Activated CD4-positive, alpha-beta T cell treated with anti-CD3 and anti-CD28 coated beads, Interleukin-2, amount 10 ng/mL, durations not matched to agents 24 days and 14 days (primary cell): ENCODE data around the gene EFNB2. TPM values are rescaled to one million over a fixed set of nuclear protein-coding genes. Genes with fewer than 3 reads are reported as not detected.

Experiments
- DNase-seq: peaks from one replicate; pipeline ENCODE4 v3.0.0; 2022
- H3K27ac Mint-ChIP-seq: one replicate; pipeline ENCODE4 v1.8.0; 2022; ENCODE audit warnings: mild to moderate bottlenecking, mixed read lengths
- H3K27me3 Mint-ChIP-seq: one replicate; pipeline ENCODE4 v1.8.0; 2022; ENCODE audit warnings: mixed read lengths
- H3K36me3 Mint-ChIP-seq: one replicate; pipeline ENCODE4 v1.8.0; 2022; ENCODE audit warnings: low read depth, mild to moderate bottlenecking, mixed read lengths
- H3K4me1 Mint-ChIP-seq: one replicate; pipeline ENCODE4 v1.8.0; 2021; ENCODE audit warnings: mixed read lengths
- H3K4me3 Mint-ChIP-seq: one replicate; pipeline ENCODE4 v1.8.0; 2022; ENCODE audit warnings: mild to moderate bottlenecking, moderate library complexity, mixed read lengths
- H3K9me3 Mint-ChIP-seq: one replicate; pipeline ENCODE4 v1.8.0; 2021; ENCODE audit warnings: mixed read lengths
- intact Hi-C: fragments of 100-400 bp; cut with micrococcal nuclease; formaldehyde crosslinking; loops from one replicate; pipeline ENCODE4 v1.15.1; 2023
- total RNA-seq: library from RNA; stranded (reverse); gene quantifications from 2 replicates; pipeline ENCODE4 v1.2.3, GENCODE V29; 2022

The EFNB2 gene
- total RNA-seq, 1 donor from 2014 or later: 0.30 TPM

DNA sequence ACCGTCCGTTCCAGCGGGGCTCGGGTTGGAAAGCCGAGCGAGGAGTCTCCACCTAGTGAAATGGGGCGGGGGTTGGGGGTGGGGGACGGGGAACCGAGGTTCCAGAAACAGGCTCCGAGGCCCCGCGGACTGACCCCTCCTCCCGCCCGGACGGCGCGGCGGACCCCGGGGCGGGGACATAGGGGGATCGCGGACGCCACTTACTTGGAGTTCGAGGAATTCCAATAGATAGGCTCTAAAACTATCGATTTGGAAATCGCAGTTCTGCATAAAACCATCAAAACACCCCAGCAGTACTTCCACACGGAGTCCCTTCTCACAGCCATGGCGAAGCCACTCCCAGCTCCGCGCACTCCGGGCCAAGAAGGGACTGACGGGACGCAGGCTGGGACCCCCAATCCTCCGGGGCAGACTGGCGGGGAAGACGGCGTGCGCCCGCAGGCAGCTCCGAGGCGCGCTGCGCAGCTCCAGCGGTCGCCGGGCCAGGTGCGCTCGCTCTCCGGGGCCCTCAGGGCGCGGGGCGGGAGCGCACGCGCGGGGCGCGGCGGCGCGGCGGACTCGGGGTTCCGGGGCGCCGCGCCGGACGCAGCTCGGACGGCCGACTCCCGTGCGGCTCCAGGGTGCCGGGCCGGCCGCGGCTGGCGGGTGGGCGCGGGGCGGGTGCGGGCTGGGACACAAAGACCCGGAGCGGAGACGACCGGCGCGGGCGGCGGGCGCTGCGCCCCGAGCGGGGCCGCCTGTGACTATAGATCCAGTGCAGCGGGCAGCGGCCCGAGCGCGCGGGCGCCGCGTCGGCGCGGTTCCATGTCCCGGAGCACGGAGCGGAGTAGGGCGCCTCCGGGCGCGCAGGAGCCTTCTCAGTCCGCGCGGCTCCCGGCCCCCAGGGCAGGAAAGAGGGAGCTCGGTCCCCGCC is 567 bp downstream of the EFNB2 start:
- H3K36me3 Mint-ChIP-seq: no peaks in the 10 kb centered on the region
- H3K9me3 Mint-ChIP-seq: no peaks in the 10 kb centered on the region
- peak; percentile 75 for DNase-seq
- peaks cover 15% of the 10 kb centered on the region for H3K4me1 Mint-ChIP-seq
- peak overlapping the region; percentile 82 for H3K4me3 Mint-ChIP-seq
- no peak overlapping the region for H3K27ac Mint-ChIP-seq
- intact Hi-C loops: loop anchor here (1.0 to 10.0 kb wide), 6 partner anchors 26 to 1120 kb away; partner anchors contain the start of gene ARGLU1
- peaks cover 42% of the 10 kb centered on the region for H3K27me3 Mint-ChIP-seq

DNA sequence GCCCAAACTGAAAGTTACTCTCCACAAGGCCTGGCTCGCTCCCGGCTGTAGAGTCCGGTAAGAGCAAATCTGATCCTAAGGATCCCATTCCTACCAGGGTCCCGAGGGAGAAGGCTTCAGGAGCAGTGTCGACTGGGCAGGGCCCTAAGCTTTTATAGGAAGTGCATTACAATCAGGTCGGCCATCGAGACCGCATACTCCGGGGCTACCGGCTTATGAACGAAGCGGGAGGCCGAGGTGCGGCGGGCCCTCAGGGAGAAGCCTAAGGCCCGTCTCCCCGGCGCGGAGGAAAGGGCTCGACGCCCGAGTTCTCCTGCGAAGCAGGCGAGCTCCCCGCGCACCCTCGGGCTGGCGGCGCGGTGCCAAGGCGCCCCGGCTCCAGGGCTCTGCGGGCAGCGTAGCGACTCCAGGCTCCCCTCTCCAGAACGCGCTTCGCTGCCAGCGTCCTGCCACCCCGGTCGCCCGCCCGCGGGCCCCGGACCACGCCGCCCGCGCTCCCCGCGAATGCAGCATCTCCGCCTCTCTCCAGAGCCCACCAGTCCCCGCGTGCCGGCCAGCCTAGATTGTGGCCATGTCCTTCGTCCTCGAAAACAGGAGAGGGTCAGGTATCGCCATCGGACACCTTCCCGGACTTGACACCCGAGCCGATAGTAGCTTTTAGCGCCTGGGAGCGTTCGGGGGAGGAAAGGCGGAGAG is 1.4 kb downstream of the EFNB2 start:
- no peaks in the 10 kb centered on the region for H3K9me3 Mint-ChIP-seq
- DNase-seq: peak; percentile 72

DNA sequence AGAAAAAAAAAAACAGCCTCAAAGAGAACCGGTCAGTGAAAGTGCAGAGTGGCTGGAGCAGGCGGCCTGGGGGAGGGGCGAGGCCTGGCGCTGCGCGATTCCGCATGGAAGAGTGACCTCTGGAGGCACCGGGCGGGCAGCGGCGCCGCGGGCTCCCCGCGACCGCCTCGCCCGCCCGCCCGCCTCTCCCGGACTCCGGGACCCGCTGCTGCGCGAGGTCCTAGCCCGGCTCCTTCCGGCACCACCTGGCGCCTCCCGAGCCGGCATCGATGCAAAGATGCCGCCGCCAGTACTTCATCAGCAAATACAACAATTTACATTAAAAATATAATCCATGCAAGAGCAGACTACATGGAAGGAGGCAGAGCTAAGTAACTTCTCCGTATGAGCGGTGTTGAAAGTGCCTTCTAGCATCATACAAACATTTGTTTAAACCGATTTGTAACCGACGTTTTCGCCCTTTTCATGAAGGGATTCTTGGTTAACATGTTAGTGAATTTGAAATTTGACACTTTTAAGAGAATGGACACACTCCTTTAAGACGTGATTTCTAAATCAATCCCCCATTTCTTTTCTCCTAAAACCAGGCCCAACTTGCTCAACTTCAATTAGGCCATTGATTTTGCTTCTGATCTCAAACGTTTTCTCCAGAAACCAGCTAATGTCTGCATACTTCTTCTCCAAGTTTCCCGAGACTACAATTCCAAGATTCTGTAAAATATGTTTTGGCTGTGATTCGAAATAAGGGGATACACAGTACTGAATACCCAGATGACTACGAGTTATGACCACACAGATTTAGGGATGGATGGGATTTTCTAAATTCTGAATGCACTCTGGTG is 2.1 kb downstream of the EFNB2 start:
- no peaks in the 10 kb centered on the region for H3K36me3 Mint-ChIP-seq
- H3K27me3 Mint-ChIP-seq: peaks cover 56% of the 10 kb centered on the region
- H3K27ac Mint-ChIP-seq: no peak overlapping the region
- H3K9me3 Mint-ChIP-seq: no peaks in the 10 kb centered on the region
- peak overlapping the region; percentile 57 for H3K4me3 Mint-ChIP-seq
- intact Hi-C loops: loop anchor here (10.0 kb wide), 1 partner anchor 1119 kb away; no protein-coding TSS in a partner anchor
- peak; percentile 66 for DNase-seq
- H3K4me1 Mint-ChIP-seq: peaks cover 15% of the 10 kb centered on the region

More for the DNA sequence above, 1.4 kb downstream of the EFNB2 start:
- H3K4me1 Mint-ChIP-seq: peaks cover 15% of the 10 kb centered on the region
- intact Hi-C loops: loop anchor here (2.0 to 10.0 kb wide), 2 partner anchors 27 to 1119 kb away; no protein-coding TSS in a partner anchor
- H3K4me3 Mint-ChIP-seq: peak overlapping the region; percentile 75
- peaks cover 50% of the 10 kb centered on the region for H3K27me3 Mint-ChIP-seq
- H3K36me3 Mint-ChIP-seq: no peaks in the 10 kb centered on the region
- no peak overlapping the region for H3K27ac Mint-ChIP-seq

DNA sequence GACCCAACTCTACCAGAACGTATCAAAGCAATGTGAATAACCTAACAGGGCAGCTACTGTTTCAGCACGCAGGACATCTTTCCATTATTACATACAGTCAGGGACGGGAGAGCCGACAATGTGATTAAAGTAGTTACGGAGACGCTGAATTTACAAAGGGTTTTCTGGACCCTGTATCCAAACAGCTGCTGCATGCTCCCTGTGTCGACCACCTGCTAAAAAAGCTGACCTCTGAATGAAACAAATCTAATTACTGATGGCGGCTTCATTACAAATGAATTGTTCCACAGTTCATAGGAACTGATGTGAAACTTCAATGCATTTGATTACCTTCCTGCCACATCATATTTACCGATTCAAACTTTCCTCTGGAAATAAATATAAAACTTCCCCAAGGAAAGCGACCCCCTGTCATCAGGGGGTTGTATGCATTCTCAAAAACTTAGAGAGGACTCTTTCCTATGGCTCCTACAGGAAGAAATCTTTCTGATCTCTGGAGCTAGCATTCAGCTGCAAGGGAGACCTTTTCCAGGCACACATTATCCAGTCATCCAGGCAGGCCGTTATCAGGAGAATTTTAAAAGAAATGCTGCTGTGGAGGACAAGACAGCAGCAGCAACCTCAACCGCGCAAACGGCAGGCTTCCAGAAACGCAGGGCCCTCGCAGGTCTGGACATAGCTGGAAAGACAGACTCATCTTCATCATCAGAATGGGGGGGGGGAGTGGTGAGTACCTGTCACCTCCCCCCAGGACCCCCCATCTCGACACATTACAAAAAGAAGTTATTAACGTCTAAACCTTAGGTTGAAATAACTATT is 3.1 kb downstream of the EFNB2 start:
- DNase-seq: no peak
- H3K4me3 Mint-ChIP-seq: peak overlapping the region; percentile 37
- peaks cover 15% of the 10 kb centered on the region for H3K4me1 Mint-ChIP-seq
- H3K9me3 Mint-ChIP-seq: no peaks in the 10 kb centered on the region
- intact Hi-C loops: loop anchor here (10.0 kb wide), 1 partner anchor 1118 kb away; no protein-coding TSS in a partner anchor
- no peaks in the 10 kb centered on the region for H3K36me3 Mint-ChIP-seq
- H3K27me3 Mint-ChIP-seq: peaks cover 62% of the 10 kb centered on the region
- no peak overlapping the region for H3K27ac Mint-ChIP-seq

DNA sequence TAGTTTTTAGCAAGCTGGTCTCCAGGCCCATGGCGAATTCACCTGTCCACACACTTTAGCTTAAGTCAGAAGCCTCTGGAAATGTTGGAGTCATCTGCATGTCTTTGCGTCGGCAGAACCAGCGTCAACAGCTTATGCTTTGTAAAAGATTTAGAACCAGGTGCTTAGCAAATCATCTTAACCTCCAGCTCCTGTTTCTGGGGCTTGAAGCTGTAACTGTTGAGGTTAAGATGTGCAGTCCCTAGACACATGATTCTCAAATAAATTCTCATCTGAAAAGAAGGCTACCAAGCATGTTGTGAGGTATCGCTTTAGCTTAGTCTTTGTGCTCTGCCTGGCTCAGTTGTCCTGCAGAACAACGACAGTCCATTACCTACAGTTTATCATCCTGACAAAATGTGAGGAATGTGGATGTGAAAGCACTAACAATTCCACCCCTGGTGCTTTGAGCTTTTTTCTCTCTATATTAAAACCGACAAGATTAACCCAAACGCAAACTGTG is 4.4 kb downstream of the EFNB2 start:
- Mint-ChIP-seq H3K36me3 (no peaks in the 10 kb centered on the region), H3K27ac (no peak overlapping the region), H3K4me1 (peaks cover 12% of the 10 kb centered on the region), H3K27me3 (peaks cover 63% of the 10 kb centered on the region), H3K9me3 (no peaks in the 10 kb centered on the region), H3K4me3 (no peak overlapping the region)
- no peak for DNase-seq
- intact Hi-C loops: loop anchor here (10.0 kb wide), 1 partner anchor 1116 kb away; no protein-coding TSS in a partner anchor

DNA sequence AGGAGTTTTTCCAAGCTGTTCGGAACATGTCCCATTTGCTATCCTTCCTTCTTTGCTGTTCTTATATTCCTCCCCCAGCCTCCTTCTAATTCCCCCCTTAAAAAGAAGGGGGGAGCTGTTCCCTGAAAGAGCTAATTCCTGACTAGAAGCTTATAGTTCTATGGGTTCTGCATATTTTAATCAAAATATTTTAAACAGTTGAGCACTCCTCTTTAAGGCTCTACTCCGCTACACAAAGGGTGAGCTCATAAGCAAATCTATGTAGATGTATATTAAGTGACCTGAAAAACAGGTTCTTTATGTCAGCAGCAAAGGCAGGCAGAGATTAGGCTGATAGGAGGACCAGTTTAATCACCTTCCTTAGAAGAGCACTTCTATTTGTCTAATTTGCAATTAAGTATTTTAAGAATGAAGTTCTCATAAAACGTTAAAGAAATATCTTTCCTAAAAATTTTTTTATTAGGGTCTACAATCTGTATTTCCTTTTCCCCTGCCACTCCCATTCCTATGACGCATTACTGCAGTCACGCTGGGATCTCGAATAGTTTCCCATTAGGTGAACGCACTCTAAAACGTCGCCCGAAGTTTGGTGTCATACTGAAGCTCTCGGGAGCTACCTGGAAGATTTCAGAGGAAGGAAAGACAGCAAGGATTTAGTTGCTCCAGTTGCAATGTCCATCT is 5.2 kb downstream of the EFNB2 start:
- peaks cover 12% of the 10 kb centered on the region for H3K4me1 Mint-ChIP-seq
- H3K27ac Mint-ChIP-seq: no peak overlapping the region
- H3K4me3 Mint-ChIP-seq: no peak overlapping the region
- no peaks in the 10 kb centered on the region for H3K9me3 Mint-ChIP-seq
- intact Hi-C loops: loop anchor here (10.0 kb wide), 1 partner anchor 1116 kb away; no protein-coding TSS in a partner anchor
- DNase-seq: no peak
- peaks cover 66% of the 10 kb centered on the region for H3K27me3 Mint-ChIP-seq
- H3K36me3 Mint-ChIP-seq: no peaks in the 10 kb centered on the region

DNA sequence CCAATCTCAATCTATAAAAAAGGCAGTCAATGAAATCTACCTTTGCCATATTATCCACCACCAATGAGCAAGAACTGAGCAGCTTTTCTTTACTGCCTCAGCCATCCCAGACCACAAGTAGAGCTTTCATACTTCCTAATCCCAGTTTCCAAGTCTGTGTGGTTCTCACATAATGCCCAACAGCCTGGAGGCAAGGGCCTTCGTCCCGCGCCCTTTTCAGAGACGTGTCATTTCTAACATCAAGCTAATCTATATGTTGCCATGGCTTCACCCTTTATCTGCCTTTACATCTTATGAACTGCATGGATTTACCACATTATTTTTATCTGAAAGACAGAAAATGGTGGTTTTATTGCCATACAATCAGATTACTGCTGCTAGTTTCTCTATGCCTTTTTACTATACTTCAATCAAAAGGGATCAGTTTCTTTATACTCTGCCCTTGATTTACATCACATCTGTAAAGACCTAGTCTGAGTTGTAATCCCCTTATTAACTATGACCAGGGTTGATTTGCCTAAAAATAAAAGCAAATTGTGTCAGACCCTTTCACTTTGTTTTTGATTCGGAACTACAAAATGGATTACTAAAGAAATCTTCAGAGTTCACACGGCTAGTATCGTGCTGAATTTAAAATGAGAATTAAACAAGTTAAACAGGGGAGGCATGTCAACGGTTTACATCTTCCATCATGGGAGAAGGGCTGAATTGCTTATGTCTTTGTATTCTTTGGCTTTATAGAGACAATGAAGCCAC is 5.9 kb downstream of the EFNB2 start:
- intact Hi-C loops: loop anchor here (5.0 to 10.0 kb wide), 2 partner anchors 683 to 1115 kb away; no protein-coding TSS in a partner anchor
- Mint-ChIP-seq H3K4me3 (no peak overlapping the region), H3K9me3 (no peaks in the 10 kb centered on the region), H3K4me1 (peaks cover 12% of the 10 kb centered on the region), H3K27me3 (peaks cover 66% of the 10 kb centered on the region), H3K36me3 (no peaks in the 10 kb centered on the region), H3K27ac (no peak overlapping the region)
- no peak for DNase-seq

DNA sequence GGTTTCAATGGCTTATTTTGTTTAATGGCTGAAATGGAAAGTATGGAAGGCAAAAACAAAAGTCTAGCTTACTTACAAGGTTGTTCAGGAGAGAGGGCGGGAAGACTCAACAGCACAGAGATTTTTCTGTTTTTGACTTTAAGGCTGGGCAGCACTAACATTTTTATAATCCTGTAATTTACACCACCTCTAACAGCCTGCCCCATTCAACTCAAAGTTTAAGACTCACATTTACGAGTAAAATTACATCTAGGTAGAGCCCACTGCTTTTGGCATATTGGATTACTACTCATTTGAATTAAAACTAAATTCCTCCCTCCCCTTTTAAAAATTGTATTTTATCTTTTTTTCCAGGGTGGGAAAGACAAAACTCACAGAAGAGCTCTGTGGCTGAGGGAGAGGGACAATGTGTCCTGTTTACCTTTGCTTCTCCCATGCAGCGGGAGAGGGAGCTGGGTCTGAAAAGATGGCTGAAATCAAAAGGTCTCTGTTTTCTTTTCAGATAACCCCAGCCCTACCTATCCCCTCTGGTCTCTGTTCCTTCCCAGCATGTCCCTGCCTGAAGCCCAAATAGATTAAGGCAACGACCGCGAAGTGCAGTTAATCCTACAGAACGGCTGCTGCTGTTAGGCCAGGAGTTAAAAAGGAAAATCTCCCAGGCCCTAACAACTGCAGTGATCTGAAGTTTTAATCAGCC is 6.6 kb downstream of the EFNB2 start:
- Mint-ChIP-seq H3K9me3 (no peaks in the 10 kb centered on the region), H3K27me3 (peaks cover 69% of the 10 kb centered on the region), H3K4me1 (peaks cover 12% of the 10 kb centered on the region), H3K4me3 (no peak overlapping the region), H3K27ac (no peak overlapping the region), H3K36me3 (no peaks in the 10 kb centered on the region)
- DNase-seq: no peak
- intact Hi-C loops: loop anchor here (5.0 kb wide), 1 partner anchor 683 kb away; no protein-coding TSS in a partner anchor

DNA sequence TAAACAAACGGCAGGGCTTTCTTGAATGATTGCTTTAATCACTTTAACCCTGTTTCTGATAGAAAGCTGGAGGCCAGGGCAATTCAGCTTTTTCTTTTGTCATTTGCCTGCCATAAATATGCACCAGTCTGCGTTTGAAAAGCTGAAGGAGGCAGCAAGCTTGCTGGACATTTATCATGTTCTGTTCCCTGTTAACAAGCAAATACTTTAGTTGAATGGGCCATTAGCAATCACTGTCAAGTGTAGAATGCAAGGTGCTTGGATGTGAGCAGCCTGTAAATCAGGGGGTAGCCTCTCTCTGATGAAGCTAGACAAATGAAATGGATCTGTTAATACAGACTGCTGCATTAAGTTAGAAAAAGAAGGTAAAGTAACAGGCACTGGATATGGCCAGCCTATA is 7.6 kb downstream of the EFNB2 start:
- H3K4me1 Mint-ChIP-seq: peaks cover 4% of the 10 kb centered on the region
- no peaks in the 10 kb centered on the region for H3K9me3 Mint-ChIP-seq
- peaks cover 68% of the 10 kb centered on the region for H3K27me3 Mint-ChIP-seq
- H3K4me3 Mint-ChIP-seq: no peak overlapping the region
- no peaks in the 10 kb centered on the region for H3K36me3 Mint-ChIP-seq
- H3K27ac Mint-ChIP-seq: no peak overlapping the region
- DNase-seq: no peak
- intact Hi-C loops: loop anchor here (5.0 kb wide), 1 partner anchor 684 kb away; no protein-coding TSS in a partner anchor

DNA sequence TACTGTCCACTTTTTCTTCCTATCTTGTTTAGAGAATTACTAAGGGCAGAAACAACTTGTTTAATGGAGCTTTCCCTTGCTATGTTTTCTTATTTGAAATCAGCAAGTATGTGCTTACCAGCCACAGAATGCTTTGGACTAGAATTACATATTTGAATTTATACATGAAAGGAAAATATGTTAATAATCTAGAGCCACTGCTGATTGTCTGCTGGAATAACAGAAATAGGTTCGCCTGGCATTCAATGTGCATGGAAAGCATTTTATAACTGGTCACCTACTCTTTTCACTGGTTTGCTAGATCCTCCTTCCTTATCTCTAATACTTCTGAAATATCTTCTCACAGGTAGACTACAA is 8.0 kb downstream of the EFNB2 start:
- DNase-seq: no peak
- Mint-ChIP-seq H3K4me3 (no peak overlapping the region), H3K27ac (no peak overlapping the region), H3K36me3 (no peaks in the 10 kb centered on the region), H3K9me3 (no peaks in the 10 kb centered on the region), H3K4me1 (no peaks in the 10 kb centered on the region), H3K27me3 (peaks cover 66% of the 10 kb centered on the region)
- intact Hi-C loops: loop anchor here (5.0 kb wide), 1 partner anchor 685 kb away; no protein-coding TSS in a partner anchor
